Measurements from ENCODE around the gene VCL. TPM values are rescaled to one million over a fixed set of nuclear protein-coding genes. Genes with fewer than 3 reads are reported as not detected.

VCL gene
- total and polyA plus RNA-seq, 8 donors, result 8.6 to 51.7 (median 28.5) TPM

DNA sequence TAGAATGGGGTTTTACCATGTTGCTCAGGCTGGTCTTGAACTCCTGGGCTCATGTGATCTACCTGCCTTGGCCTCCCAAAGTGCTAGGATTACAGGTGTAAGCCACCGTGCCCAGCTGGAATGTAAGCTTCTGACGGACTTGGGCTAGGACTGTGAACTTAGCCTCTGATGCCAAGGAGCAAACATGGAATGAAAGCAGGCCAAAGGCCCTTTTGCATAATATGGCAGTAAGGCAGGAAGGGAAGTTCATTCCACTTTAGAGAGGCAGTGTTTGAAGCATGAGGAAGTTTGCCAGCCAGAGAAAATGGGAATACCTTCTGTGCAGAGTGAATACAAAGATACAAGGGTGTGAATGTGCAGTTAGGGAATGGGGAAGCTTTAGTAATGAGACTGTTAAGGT, 20.3 kb downstream of the VCL start:
- Histone ChIP-seq H3K36me3 (no peaks in the 10 kb centered on the region), H3K4me1 (peaks cover 0 to 4% (median 0%) of the 10 kb centered on the region in 3 donors), H3K27me3 (no peaks in the 10 kb centered on the region), H3K27ac (no peak overlapping the region), H3K9me3 (no peaks in the 10 kb centered on the region), H3K4me3 (no peak overlapping the region)
- ATAC-seq (peak in 2 of 4 donors; percentile 31 to 62), FAIRE-seq (no peak), DNase-seq (no peak)
- intact Hi-C loops (cut with DNase I), result no loop called here
- TF ChIP-seq, protein P1, sequence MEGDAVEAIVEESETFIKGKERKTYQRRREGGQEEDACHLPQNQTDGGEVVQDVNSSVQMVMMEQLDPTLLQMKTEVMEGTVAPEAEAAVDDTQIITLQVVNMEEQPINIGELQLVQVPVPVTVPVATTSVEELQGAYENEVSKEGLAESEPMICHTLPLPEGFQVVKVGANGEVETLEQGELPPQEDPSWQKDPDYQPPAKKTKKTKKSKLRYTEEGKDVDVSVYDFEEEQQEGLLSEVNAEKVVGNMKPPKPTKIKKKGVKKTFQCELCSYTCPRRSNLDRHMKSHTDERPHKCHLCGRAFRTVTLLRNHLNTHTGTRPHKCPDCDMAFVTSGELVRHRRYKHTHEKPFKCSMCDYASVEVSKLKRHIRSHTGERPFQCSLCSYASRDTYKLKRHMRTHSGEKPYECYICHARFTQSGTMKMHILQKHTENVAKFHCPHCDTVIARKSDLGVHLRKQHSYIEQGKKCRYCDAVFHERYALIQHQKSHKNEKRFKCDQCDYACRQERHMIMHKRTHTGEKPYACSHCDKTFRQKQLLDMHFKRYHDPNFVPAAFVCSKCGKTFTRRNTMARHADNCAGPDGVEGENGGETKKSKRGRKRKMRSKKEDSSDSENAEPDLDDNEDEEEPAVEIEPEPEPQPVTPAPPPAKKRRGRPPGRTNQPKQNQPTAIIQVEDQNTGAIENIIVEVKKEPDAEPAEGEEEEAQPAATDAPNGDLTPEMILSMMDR (IDR thresholded peaks at IDR 0.05), result no peak
- 25 to 38% methylated on average over 2 of the region's 2 CpGs for WGBS, 2 donors

DNA sequence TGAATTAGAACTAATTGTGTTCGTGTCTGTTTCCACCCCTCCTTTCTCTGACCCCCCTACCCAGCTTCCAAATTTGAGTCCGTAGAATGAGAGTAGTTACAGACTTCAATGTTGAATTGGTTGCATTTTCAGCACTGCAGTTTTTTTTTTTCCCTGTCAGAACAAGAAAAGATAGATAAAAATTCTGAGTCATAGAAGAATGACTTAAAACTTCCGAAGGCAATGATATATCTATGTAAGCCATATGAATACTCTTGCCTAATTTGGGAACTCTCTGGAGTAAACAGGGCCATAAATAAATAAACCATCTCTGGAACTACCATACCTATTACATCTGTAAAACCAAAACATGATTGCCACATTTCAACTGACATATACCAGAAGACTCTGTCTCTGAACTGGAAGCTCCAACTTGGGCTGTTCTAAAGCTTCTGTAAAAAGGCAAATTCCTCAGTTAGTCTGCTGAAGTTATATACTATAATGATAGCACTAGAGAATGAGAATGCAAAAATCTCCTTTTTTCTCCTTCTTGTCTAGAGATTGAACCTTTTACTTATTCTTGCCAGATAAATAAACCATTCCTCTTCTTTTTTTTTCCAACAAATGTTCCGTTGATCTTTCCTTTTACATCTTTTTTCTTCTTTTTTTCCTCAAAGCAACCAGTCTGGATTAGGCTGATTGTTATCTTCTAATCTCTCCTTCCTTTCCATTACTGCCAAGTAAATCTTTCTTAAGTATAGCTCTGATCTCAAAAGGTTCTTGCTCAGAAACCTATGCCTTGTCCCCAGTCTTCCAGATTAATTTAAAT, 23.5 kb downstream of the VCL start:
- FAIRE-seq, result no peak

DNA sequence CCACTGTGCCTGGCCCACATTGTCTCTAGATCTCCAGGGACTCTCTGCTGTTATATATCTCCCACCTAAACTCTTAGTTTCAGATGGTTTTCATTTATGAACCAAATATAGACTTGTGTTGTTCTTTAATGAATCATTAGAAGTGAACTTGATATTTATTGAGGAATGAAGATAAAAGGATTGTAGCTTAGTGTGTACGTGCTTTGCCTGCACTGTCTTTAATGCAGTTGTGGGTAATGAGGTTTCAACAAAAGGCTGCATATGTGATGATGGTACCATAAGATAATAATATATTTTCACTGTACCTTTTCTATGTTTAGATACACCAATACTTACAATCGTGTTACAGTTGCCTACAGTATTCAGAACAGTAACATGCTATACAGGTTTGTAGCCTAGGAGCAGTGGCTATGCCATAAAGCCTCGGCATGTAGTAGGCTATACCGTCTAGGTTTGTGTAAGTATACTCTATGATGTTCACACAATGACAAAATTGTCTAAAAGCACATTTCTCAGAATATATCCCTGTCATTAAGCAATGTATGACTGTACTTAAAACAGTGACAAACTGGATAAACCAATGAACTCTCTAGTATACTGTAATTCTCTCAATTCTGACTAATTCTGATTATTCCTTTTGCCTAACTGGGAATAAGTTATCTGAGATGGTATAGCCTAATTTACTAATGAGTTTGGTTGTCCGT, 25.2 kb downstream of the VCL start:
- DNase-seq (no peak), ATAC-seq (no peak), FAIRE-seq (no peak)
- WGBS, 2 donors, result 66 to 87% methylated on average over 5 of the region's 5 CpGs
- Histone ChIP-seq H3K9me3 (no peaks in the 10 kb centered on the region), H3K27ac (no peak overlapping the region), H3K27me3 (no peaks in the 10 kb centered on the region), H3K4me1 (peaks cover 0 to 13% (median 8%) of the 10 kb centered on the region in 3 donors), H3K36me3 (no peaks in the 10 kb centered on the region), H3K4me3 (no peak overlapping the region)
- TF ChIP-seq, protein P1 (IDR thresholded peaks at IDR 0.05), result no peak
- intact Hi-C loops (cut with DNase I), result no loop called here

More for the DNA sequence above, 23.5 kb downstream of the VCL start:
- no peak overlapping the region for H3K4me3 ChIP-seq
- H3K27ac ChIP-seq, result no peak overlapping the region
- no peaks in the 10 kb centered on the region for H3K36me3 ChIP-seq
- WGBS, 2 donors, result 64 to 66% methylated on average over 4 of the region's 4 CpGs
- no peaks in the 10 kb centered on the region for H3K27me3 ChIP-seq
- intact Hi-C loops (cut with DNase I), result no loop called here
- TF ChIP-seq, protein P1 (IDR thresholded peaks at IDR 0.05), result no peak
- DNase-seq (no peak), ATAC-seq (peak in 1 of 4 donors; percentile 14)
- no peaks in the 10 kb centered on the region for H3K9me3 ChIP-seq
- H3K4me1 ChIP-seq, result peaks cover 0 to 10% (median 2%) of the 10 kb centered on the region in 3 donors

DNA sequence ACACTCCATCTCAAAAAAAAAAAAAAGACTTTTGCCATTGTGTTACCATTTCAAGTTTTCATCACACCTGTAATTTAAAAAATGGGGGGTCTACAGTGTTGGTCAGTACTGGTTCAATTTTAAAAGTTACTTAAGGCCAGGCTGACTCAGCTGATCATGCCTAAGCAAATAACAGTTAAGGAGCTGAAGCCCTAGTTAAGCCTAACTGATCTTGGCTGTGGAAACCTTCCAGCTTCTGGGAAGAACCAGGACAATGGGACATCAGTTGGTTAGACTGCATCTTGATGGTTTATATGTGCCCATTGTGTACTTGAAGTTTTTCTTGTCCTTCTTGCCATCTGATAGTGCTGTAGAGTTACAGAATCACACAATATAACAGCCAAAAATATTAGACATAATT, 26.7 kb downstream of the VCL start:
- DNase-seq (no peak), FAIRE-seq (no peak), ATAC-seq (peak in 3 of 4 donors; percentile 22 to 25 (median 25))
- no peak overlapping the region for H3K27ac ChIP-seq
- H3K4me1 ChIP-seq, result peaks cover 0 to 13% (median 8%) of the 10 kb centered on the region in 3 donors
- no peaks in the 10 kb centered on the region for H3K36me3 ChIP-seq
- H3K27me3 ChIP-seq, result no peaks in the 10 kb centered on the region
- intact Hi-C loops (cut with DNase I), result no loop called here
- H3K4me3 ChIP-seq, result no peak overlapping the region
- TF ChIP-seq, protein P1 (IDR thresholded peaks at IDR 0.05), result no peak
- H3K9me3 ChIP-seq, result no peaks in the 10 kb centered on the region

Measured in pancreas (tissue), 10 donors.